Endodermal cell (in vitro differentiated cells): Measurements from ENCODE around the gene CNST. TPM values are rescaled to one million over a fixed set of nuclear protein-coding genes. Genes with fewer than 3 reads are reported as not detected.

Experiments
- DNase-seq: peaks from one replicate; pipeline ENCODE4 v3.0.0-alpha.2; 2017
- H3K27ac ChIP-seq: 2 replicates; pipeline ENCODE4 v1.5.1; 2013; ENCODE audit warnings: mild to moderate bottlenecking, low read depth, low read length, moderate library complexity
- H3K27me3 ChIP-seq: 2 replicates; pipeline ENCODE4 v1.6.1; 2013; ENCODE audit warnings: mild to moderate bottlenecking, low read length, moderate library complexity; ENCODE audit not compliant: insufficient read depth, control insufficient read depth, poor library complexity, severe bottlenecking
- H3K36me3 ChIP-seq: 2 replicates; pipeline ENCODE4 v1.7.0; 2013; ENCODE audit warnings: mild to moderate bottlenecking, low read length, moderate library complexity; ENCODE audit not compliant: control insufficient read depth, insufficient read depth
- H3K4me1 ChIP-seq: one replicate; pipeline ENCODE4 v1.7.0; 2013; ENCODE audit warnings: low read length; ENCODE audit not compliant: control insufficient read depth, insufficient read depth
- H3K4me3 ChIP-seq: 2 replicates; pipeline ENCODE4 v1.5.1; 2013; ENCODE audit warnings: mild to moderate bottlenecking, low read length, moderate library complexity
- H3K9ac ChIP-seq: 2 replicates; pipeline ENCODE4 v1.6.1; 2013; ENCODE audit warnings: mild to moderate bottlenecking, low read length, moderate library complexity; ENCODE audit not compliant: poor library complexity, severe bottlenecking; ENCODE audit errors: extremely low read depth
- H3K9me3 ChIP-seq: 2 replicates; pipeline ENCODE4 v1.6.1; 2013; ENCODE audit warnings: mild to moderate bottlenecking, low read length, moderate library complexity; ENCODE audit not compliant: control insufficient read depth
- H3K27ac Mint-ChIP-seq: 2 replicates; pipeline ENCODE4 v1.8.0; 2020; ENCODE audit warnings: mixed read lengths
- H3K27me3 Mint-ChIP-seq: 2 replicates; pipeline ENCODE4 v1.8.0; 2021; ENCODE audit warnings: mild to moderate bottlenecking, mixed read lengths; ENCODE audit not compliant: insufficient read depth
- H3K36me3 Mint-ChIP-seq: 2 replicates; pipeline ENCODE4 v1.8.0; 2020; ENCODE audit warnings: low read depth, mixed read lengths
- H3K4me1 Mint-ChIP-seq: 2 replicates; pipeline ENCODE4 v1.8.0; 2020; ENCODE audit warnings: mixed read lengths
- H3K4me3 Mint-ChIP-seq: 2 replicates; pipeline ENCODE4 v1.8.0; 2020; ENCODE audit warnings: mild to moderate bottlenecking, moderate library complexity, mixed read lengths
- H3K9me3 Mint-ChIP-seq: 2 replicates; pipeline ENCODE4 v1.8.0; 2020; ENCODE audit warnings: mild to moderate bottlenecking, mixed read lengths
- WGBS, 2 experiments: methylation state at CpG; one replicate each; pipeline versions ENCODE4 v1.1.5 to v1.1.7; 2013; ENCODE audit warnings: missing lambda C conversion rate in 2 of 2, mixed read lengths in 1 of 2; ENCODE audit not compliant: insufficient coverage in 1 of 2, insufficient read length in 1 of 2; 5-methylcytosine and 5-hydroxymethylcytosine counted together
- total RNA-seq, 2 donors: library from RNA; stranded (reverse); fragmentation: NEBNext Ultra II Directional in 1 of 2; extraction: Animal tissue kit (Norgen Biotek cat#: 25700) in 1 of 2; gene quantifications; 2 replicates in 1 of 2; 3 replicates in 1 of 2; pipeline ENCODE4 v1.2.1, GENCODE V29; 2021
- TF ChIP-seq, protein P1 (sequence below): fragments of 200-600 bp; sonication (generic); conservative IDR thresholded peaks from 2 replicates; pipeline ENCODE4 v1.5.0; 2021; ENCODE audit warnings: antibody characterized with exemption, mild to moderate bottlenecking

CNST gene
- total RNA-seq, 2 donors from 2014 or later: 14.7 to 20.3 TPM

DNA sequence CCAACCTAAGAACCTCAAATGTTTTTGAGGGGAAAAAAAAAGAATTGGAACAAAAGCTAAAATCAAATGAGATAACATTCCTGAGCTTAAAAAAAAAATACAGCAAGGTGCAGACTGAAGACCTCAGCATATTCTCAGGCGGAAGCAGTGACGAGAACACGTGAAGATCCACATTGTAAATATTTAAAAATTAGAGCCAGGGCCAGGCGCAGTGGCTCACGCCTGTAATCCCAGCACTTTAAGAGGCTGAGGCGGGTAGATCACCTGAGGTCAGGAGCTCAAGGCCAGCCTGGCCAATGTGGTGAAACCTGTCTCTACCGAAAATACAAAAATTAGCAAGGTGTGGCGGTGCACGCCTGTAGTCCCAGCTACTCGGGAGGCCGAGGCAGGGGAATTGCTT is 15.9 kb upstream of the CNST start:
- 75 to 80% methylated on average over 9 to 11 of the region's 11 CpGs for WGBS, 2 experiments
- Mint-ChIP-seq H3K27me3 (no peaks in the 10 kb centered on the region), H3K36me3 (peaks cover 63% of the 10 kb centered on the region), H3K4me1 (no peaks in the 10 kb centered on the region), H3K27ac (no peak overlapping the region), H3K9me3 (no peaks in the 10 kb centered on the region), H3K4me3 (no peak overlapping the region)
- H3K4me3 ChIP-seq: no peak overlapping the region
- no peaks in the 10 kb centered on the region for H3K27me3 ChIP-seq
- H3K36me3 ChIP-seq: peaks cover 54% of the 10 kb centered on the region
- no peaks in the 10 kb centered on the region for H3K9me3 ChIP-seq
- H3K9ac ChIP-seq: no peak overlapping the region
- H3K4me1 ChIP-seq: no peaks in the 10 kb centered on the region
- no peak overlapping the region for H3K27ac ChIP-seq
- no peak for DNase-seq
- TF ChIP-seq, protein P1, sequence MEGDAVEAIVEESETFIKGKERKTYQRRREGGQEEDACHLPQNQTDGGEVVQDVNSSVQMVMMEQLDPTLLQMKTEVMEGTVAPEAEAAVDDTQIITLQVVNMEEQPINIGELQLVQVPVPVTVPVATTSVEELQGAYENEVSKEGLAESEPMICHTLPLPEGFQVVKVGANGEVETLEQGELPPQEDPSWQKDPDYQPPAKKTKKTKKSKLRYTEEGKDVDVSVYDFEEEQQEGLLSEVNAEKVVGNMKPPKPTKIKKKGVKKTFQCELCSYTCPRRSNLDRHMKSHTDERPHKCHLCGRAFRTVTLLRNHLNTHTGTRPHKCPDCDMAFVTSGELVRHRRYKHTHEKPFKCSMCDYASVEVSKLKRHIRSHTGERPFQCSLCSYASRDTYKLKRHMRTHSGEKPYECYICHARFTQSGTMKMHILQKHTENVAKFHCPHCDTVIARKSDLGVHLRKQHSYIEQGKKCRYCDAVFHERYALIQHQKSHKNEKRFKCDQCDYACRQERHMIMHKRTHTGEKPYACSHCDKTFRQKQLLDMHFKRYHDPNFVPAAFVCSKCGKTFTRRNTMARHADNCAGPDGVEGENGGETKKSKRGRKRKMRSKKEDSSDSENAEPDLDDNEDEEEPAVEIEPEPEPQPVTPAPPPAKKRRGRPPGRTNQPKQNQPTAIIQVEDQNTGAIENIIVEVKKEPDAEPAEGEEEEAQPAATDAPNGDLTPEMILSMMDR: no peak

DNA sequence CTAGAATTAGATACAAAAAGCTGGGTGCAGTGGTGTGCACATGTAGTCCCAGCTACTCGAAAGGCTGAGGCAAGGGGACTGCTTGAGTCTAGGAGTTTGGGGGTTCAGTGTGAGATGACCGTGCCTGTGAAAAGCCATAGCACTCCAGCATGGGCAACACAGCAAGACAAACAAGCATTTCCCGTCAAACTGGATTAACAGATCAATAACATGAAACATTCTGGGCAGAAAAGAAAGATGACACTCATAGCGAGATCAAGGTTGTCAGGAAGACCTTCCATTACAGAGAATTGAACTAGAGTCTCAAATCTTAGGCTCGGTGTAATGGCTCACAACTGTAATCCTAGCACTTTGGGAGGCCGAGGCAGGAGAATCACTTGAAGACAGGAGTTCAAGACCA is 14.1 kb upstream of the CNST start:
- H3K4me3 Mint-ChIP-seq: no peak overlapping the region
- H3K9ac ChIP-seq: no peak overlapping the region
- no peaks in the 10 kb centered on the region for H3K9me3 ChIP-seq
- TF ChIP-seq, protein P1: no peak
- H3K27me3 ChIP-seq: no peaks in the 10 kb centered on the region
- H3K27ac Mint-ChIP-seq: peak overlapping the region; percentile 60
- H3K9me3 Mint-ChIP-seq: no peaks in the 10 kb centered on the region
- H3K36me3 ChIP-seq: peaks cover 64% of the 10 kb centered on the region
- no peak for DNase-seq
- no peak overlapping the region for H3K4me3 ChIP-seq
- H3K4me1 ChIP-seq: no peaks in the 10 kb centered on the region
- no peak overlapping the region for H3K27ac ChIP-seq
- no peaks in the 10 kb centered on the region for H3K27me3 Mint-ChIP-seq
- WGBS, 2 experiments: 92 to 93% methylated on average over 5 to 6 of the region's 6 CpGs
- H3K4me1 Mint-ChIP-seq: no peaks in the 10 kb centered on the region
- H3K36me3 Mint-ChIP-seq: peaks cover 68% of the 10 kb centered on the region

DNA sequence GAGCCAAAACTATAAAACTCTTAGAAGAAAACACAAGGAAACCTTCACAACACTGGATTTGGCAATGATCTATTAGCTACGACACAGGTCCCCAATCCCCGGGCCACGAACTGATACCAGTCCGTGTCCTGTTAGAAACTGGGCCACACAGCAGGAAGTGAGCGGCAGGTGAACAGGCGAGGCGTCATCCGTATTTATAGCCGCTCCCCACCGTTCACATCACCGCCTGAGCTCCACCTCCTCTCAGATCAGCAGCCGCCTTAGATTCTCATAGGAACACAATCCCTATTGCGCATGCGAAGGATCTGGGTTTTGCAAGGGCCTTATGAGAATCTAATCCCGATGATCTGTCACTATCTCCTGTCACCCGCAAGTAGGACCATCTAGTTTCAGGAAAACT is 12.1 kb upstream of the CNST start:
- Mint-ChIP-seq H3K9me3 (no peaks in the 10 kb centered on the region), H3K4me1 (no peaks in the 10 kb centered on the region), H3K27me3 (no peaks in the 10 kb centered on the region), H3K36me3 (peaks cover 68% of the 10 kb centered on the region), H3K27ac (no peak overlapping the region), H3K4me3 (no peak overlapping the region)
- no peak overlapping the region for H3K9ac ChIP-seq
- H3K4me3 ChIP-seq: no peak overlapping the region
- H3K27me3 ChIP-seq: no peaks in the 10 kb centered on the region
- H3K9me3 ChIP-seq: no peaks in the 10 kb centered on the region
- TF ChIP-seq, protein P1: no peak
- no peak for DNase-seq
- WGBS, 2 experiments: 94 to 95% methylated on average over 13 to 16 of the region's 16 CpGs
- no peak overlapping the region for H3K27ac ChIP-seq
- no peaks in the 10 kb centered on the region for H3K4me1 ChIP-seq
- H3K36me3 ChIP-seq: peaks cover 63% of the 10 kb centered on the region
